K562 (cell line): ENCODE results near the gene ESPN.

Experiments used
- HMG20B ChIP-seq: fragments of 250-450 bp; sonication (Bioruptor Pico); IDR thresholded peaks from 2 replicates; pipeline ENCODE4 v1.5.0; 2021; ENCODE audit warnings: mild to moderate bottlenecking
- SREBF1 ChIP-seq: fragments of 150-350 bp; IDR thresholded peaks from 2 replicates; pipeline ENCODE4 v1.6.1; 2014; ENCODE audit warnings: antibody characterized with exemption, low read depth, low read length, borderline replicate concordance
- TFAP4 ChIP-seq: sonication (generic); formaldehyde crosslinking; IDR thresholded peaks from 2 replicates; pipeline ENCODE4 v1.8.0; 2022; ENCODE audit warnings: missing genetic modification reagents, mild to moderate bottlenecking, moderate library complexity, borderline replicate concordance
- TF ChIP-seq, protein P1 (sequence below): fragments of 200-600 bp; sonication (generic); IDR thresholded peaks from one replicate; pipeline ENCODE4 v1.6.1; 2012; ENCODE audit warnings: mild to moderate bottlenecking, low read depth, low read length, inconsistent platforms

- TF ChIP-seq TFAP4 (no peak), HMG20B (CRISPR knock-in tag) (no peak), SREBF1 (no peak)
- TF ChIP-seq, protein P1, sequence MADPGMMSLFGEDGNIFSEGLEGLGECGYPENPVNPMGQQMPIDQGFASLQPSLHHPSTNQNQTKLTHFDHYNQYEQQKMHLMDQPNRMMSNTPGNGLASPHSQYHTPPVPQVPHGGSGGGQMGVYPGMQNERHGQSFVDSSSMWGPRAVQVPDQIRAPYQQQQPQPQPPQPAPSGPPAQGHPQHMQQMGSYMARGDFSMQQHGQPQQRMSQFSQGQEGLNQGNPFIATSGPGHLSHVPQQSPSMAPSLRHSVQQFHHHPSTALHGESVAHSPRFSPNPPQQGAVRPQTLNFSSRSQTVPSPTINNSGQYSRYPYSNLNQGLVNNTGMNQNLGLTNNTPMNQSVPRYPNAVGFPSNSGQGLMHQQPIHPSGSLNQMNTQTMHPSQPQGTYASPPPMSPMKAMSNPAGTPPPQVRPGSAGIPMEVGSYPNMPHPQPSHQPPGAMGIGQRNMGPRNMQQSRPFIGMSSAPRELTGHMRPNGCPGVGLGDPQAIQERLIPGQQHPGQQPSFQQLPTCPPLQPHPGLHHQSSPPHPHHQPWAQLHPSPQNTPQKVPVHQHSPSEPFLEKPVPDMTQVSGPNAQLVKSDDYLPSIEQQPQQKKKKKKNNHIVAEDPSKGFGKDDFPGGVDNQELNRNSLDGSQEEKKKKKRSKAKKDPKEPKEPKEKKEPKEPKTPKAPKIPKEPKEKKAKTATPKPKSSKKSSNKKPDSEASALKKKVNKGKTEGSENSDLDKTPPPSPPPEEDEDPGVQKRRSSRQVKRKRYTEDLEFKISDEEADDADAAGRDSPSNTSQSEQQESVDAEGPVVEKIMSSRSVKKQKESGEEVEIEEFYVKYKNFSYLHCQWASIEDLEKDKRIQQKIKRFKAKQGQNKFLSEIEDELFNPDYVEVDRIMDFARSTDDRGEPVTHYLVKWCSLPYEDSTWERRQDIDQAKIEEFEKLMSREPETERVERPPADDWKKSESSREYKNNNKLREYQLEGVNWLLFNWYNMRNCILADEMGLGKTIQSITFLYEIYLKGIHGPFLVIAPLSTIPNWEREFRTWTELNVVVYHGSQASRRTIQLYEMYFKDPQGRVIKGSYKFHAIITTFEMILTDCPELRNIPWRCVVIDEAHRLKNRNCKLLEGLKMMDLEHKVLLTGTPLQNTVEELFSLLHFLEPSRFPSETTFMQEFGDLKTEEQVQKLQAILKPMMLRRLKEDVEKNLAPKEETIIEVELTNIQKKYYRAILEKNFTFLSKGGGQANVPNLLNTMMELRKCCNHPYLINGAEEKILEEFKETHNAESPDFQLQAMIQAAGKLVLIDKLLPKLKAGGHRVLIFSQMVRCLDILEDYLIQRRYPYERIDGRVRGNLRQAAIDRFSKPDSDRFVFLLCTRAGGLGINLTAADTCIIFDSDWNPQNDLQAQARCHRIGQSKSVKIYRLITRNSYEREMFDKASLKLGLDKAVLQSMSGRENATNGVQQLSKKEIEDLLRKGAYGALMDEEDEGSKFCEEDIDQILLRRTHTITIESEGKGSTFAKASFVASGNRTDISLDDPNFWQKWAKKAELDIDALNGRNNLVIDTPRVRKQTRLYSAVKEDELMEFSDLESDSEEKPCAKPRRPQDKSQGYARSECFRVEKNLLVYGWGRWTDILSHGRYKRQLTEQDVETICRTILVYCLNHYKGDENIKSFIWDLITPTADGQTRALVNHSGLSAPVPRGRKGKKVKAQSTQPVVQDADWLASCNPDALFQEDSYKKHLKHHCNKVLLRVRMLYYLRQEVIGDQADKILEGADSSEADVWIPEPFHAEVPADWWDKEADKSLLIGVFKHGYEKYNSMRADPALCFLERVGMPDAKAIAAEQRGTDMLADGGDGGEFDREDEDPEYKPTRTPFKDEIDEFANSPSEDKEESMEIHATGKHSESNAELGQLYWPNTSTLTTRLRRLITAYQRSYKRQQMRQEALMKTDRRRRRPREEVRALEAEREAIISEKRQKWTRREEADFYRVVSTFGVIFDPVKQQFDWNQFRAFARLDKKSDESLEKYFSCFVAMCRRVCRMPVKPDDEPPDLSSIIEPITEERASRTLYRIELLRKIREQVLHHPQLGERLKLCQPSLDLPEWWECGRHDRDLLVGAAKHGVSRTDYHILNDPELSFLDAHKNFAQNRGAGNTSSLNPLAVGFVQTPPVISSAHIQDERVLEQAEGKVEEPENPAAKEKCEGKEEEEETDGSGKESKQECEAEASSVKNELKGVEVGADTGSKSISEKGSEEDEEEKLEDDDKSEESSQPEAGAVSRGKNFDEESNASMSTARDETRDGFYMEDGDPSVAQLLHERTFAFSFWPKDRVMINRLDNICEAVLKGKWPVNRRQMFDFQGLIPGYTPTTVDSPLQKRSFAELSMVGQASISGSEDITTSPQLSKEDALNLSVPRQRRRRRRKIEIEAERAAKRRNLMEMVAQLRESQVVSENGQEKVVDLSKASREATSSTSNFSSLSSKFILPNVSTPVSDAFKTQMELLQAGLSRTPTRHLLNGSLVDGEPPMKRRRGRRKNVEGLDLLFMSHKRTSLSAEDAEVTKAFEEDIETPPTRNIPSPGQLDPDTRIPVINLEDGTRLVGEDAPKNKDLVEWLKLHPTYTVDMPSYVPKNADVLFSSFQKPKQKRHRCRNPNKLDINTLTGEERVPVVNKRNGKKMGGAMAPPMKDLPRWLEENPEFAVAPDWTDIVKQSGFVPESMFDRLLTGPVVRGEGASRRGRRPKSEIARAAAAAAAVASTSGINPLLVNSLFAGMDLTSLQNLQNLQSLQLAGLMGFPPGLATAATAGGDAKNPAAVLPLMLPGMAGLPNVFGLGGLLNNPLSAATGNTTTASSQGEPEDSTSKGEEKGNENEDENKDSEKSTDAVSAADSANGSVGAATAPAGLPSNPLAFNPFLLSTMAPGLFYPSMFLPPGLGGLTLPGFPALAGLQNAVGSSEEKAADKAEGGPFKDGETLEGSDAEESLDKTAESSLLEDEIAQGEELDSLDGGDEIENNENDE: no peak
Measured at GRCh38 chr1:6476483-6476882, 51.9 kb downstream of the ESPN start.
